PFSK-1 (cell line): ENCODE data around the gene ADCY1.

ENCODE experiments used
- FOXP2 ChIP-seq: optimal IDR thresholded peaks from 2 replicates; pipeline ENCODE3; 2011; ENCODE audit warnings: borderline replicate concordance, control low read depth, inconsistent platforms; ENCODE audit not compliant: insufficient read depth; ENCODE audit errors: extremely low read length, extremely low read depth
- POLR2AphosphoS5 ChIP-seq: IDR thresholded peaks from 2 replicates; pipeline ENCODE4 v1.6.1; 2012; ENCODE audit warnings: low read depth, mild to moderate bottlenecking, control low read depth, low read length, moderate library complexity
- SIN3A ChIP-seq: IDR thresholded peaks from 2 replicates; pipeline ENCODE4 v1.6.1; 2012; ENCODE audit warnings: mild to moderate bottlenecking, low read length, moderate library complexity, borderline replicate concordance; ENCODE audit not compliant: insufficient read depth
- TAF1 ChIP-seq: IDR thresholded peaks from 2 replicates; pipeline ENCODE4 v1.6.1; 2012; ENCODE audit warnings: low read length, control low read depth, borderline replicate concordance; ENCODE audit not compliant: insufficient read depth
- TF ChIP-seq, protein P1 (sequence below), 2 experiments: IDR thresholded peaks; 2 replicates each; pipeline versions ENCODE4 v1.6.1 to v1.8.0; 2011 to 2012; ENCODE audit warnings: low read depth in 2 of 2, low read length in 2 of 2, control low read depth in 1 of 2, inconsistent platforms in 1 of 2, mild to moderate bottlenecking in 1 of 2, moderate library complexity in 1 of 2; ENCODE audit not compliant: insufficient read depth in 1 of 2

GRCh38 chr7:45644237-45644636, 70.1 kb downstream of the ADCY1 start:
- TF ChIP-seq, protein P1, sequence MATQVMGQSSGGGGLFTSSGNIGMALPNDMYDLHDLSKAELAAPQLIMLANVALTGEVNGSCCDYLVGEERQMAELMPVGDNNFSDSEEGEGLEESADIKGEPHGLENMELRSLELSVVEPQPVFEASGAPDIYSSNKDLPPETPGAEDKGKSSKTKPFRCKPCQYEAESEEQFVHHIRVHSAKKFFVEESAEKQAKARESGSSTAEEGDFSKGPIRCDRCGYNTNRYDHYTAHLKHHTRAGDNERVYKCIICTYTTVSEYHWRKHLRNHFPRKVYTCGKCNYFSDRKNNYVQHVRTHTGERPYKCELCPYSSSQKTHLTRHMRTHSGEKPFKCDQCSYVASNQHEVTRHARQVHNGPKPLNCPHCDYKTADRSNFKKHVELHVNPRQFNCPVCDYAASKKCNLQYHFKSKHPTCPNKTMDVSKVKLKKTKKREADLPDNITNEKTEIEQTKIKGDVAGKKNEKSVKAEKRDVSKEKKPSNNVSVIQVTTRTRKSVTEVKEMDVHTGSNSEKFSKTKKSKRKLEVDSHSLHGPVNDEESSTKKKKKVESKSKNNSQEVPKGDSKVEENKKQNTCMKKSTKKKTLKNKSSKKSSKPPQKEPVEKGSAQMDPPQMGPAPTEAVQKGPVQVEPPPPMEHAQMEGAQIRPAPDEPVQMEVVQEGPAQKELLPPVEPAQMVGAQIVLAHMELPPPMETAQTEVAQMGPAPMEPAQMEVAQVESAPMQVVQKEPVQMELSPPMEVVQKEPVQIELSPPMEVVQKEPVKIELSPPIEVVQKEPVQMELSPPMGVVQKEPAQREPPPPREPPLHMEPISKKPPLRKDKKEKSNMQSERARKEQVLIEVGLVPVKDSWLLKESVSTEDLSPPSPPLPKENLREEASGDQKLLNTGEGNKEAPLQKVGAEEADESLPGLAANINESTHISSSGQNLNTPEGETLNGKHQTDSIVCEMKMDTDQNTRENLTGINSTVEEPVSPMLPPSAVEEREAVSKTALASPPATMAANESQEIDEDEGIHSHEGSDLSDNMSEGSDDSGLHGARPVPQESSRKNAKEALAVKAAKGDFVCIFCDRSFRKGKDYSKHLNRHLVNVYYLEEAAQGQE (IDR thresholded peaks at IDR 0.05; ENCODE audit: insufficient read depth in 1 of 2, low read depth in 2 of 2, low read length in 2 of 2) = no peak
- TF ChIP-seq POLR2AphosphoS5 (no peak), SIN3A (no peak), TAF1 (no peak), FOXP2 (no peak)
